Endothelial cell (in vitro differentiated cells): Measurements from ENCODE around the gene CRTC1. TPM values are rescaled to one million over a fixed set of nuclear protein-coding genes. Genes with fewer than 3 reads are reported as not detected.

Source experiments
- DNase-seq: peaks from one replicate; pipeline ENCODE4 v3.0.0; 2021; ENCODE audit warnings: low spot score
- H3K27ac Mint-ChIP-seq: one replicate; pipeline ENCODE4 v1.8.0; 2021; ENCODE audit warnings: mixed read lengths, inconsistent platforms; ENCODE audit not compliant: unreplicated experiment
- H3K27me3 Mint-ChIP-seq: one replicate; pipeline ENCODE4 v1.8.0; 2021; ENCODE audit warnings: mild to moderate bottlenecking, moderate library complexity, mixed read lengths, inconsistent platforms; ENCODE audit not compliant: unreplicated experiment
- H3K36me3 Mint-ChIP-seq: one replicate; pipeline ENCODE4 v1.8.0; 2021; ENCODE audit warnings: mild to moderate bottlenecking, low read depth, mixed read lengths, inconsistent platforms; ENCODE audit not compliant: unreplicated experiment
- H3K4me1 Mint-ChIP-seq: one replicate; pipeline ENCODE4 v1.8.0; 2021; ENCODE audit warnings: mild to moderate bottlenecking, mixed read lengths, inconsistent platforms; ENCODE audit not compliant: unreplicated experiment
- H3K4me3 Mint-ChIP-seq: one replicate; pipeline ENCODE4 v1.8.0; 2021; ENCODE audit warnings: mild to moderate bottlenecking, mixed read lengths, inconsistent platforms; ENCODE audit not compliant: unreplicated experiment
- H3K9me3 Mint-ChIP-seq: one replicate; pipeline ENCODE4 v1.8.0; 2021; ENCODE audit warnings: mixed read lengths, inconsistent platforms; ENCODE audit not compliant: unreplicated experiment
- CTCF ChIP-seq: fragments of 200-600 bp; sonication (generic); IDR thresholded peaks from one replicate; pipeline ENCODE4 v1.5.0; 2021; ENCODE audit warnings: antibody characterized with exemption; ENCODE audit not compliant: unreplicated experiment
- total RNA-seq: library from RNA; stranded (reverse); fragmentation: NEBNext Ultra II Directional; extraction: Animal tissue kit (Norgen Biotek cat#: 25700); gene quantifications from one replicate; pipeline ENCODE4 v1.2.1, GENCODE V29; 2021; ENCODE audit not compliant: unreplicated experiment

The CRTC1 gene
- total RNA-seq, 1 donor from 2014 or later: 17.5 TPM

- Mint-ChIP-seq H3K36me3 (peaks cover under 1% of the 10 kb centered on the region), H3K4me3 (no peak overlapping the region), H3K9me3 (no peaks in the 10 kb centered on the region), H3K4me1 (peaks cover 6% of the 10 kb centered on the region), H3K27ac (no peak overlapping the region), H3K27me3 (peaks cover 3% of the 10 kb centered on the region)
- no peak for TF ChIP-seq CTCF
- no peak for DNase-seq
Observed at GRCh38 chr19:18745012-18745735, 61.7 kb downstream of the CRTC1 start.

- Mint-ChIP-seq H3K4me1 (peaks cover 6% of the 10 kb centered on the region), H3K27me3 (no peaks in the 10 kb centered on the region), H3K27ac (no peak overlapping the region), H3K36me3 (peaks cover 5% of the 10 kb centered on the region), H3K9me3 (no peaks in the 10 kb centered on the region), H3K4me3 (no peak overlapping the region)
- TF ChIP-seq CTCF: no peak
- no peak for DNase-seq
Observed at GRCh38 chr19:18745931-18746330, 62.5 kb downstream of the CRTC1 start.

- peak; percentile 64 for DNase-seq
- Mint-ChIP-seq H3K27me3 (no peaks in the 10 kb centered on the region), H3K36me3 (peaks cover 5% of the 10 kb centered on the region), H3K9me3 (no peaks in the 10 kb centered on the region), H3K27ac (peak overlapping the region; percentile 91), H3K4me3 (no peak overlapping the region), H3K4me1 (peaks cover 6% of the 10 kb centered on the region)
- TF ChIP-seq CTCF: no peak
Observed at GRCh38 chr19:18746401-18747325, 63.2 kb downstream of the CRTC1 start.

GRCh38 chr19:18749362-18750231 is 66.1 kb downstream of the CRTC1 start:
- peaks cover 6% of the 10 kb centered on the region for H3K4me1 Mint-ChIP-seq
- DNase-seq: no peak
- peaks cover 11% of the 10 kb centered on the region for H3K36me3 Mint-ChIP-seq
- H3K27me3 Mint-ChIP-seq: no peaks in the 10 kb centered on the region
- H3K4me3 Mint-ChIP-seq: no peak overlapping the region
- TF ChIP-seq CTCF: no peak
- peak overlapping the region; percentile 20 for H3K27ac Mint-ChIP-seq
- H3K9me3 Mint-ChIP-seq: no peaks in the 10 kb centered on the region
